Heart left ventricle (tissue), 16 donors: ENCODE measurements around the gene PLPP1. TPM values are rescaled to one million over a fixed set of nuclear protein-coding genes. Genes with fewer than 3 reads are reported as not detected.
A peak's percentile ranks its signal among the peaks of the same experiment; 100 is the strongest.

Source experiments
- ATAC-seq, 4 donors: fragments of 200-7000 bp; cut with Tn5 transposase; one replicate each; pipeline ENCODE4 v1.9.1; 2020 to 2022; ENCODE audit warnings: moderate library complexity in 4 of 4, mild to moderate bottlenecking in 3 of 4, moderate number of reproducible peaks in 1 of 4
- DNase-seq, 5 donors: peaks; one replicate each; pipeline ENCODE4 v3.0.0-alpha.2; 2020
- H3K27ac ChIP-seq, 12 donors: fragments of 200-600 bp; sonication (generic) in 4 of 12; one replicate each; pipeline versions ENCODE4 v1.5.0 to v1.8.0; 2016 to 2022; ENCODE audit warnings: mild to moderate bottlenecking in 2 of 12
- H3K27me3 ChIP-seq, 9 donors: fragments of 200-600 bp; sonication (generic) in 2 of 9; one replicate each; pipeline versions ENCODE4 v1.5.1 to v1.8.0; 2016 to 2022; ENCODE audit warnings: mild to moderate bottlenecking in 3 of 9
- H3K36me3 ChIP-seq, 9 donors: fragments of 200-600 bp; sonication (generic) in 2 of 9; one replicate each; pipeline versions ENCODE4 v1.5.0 to v1.8.0; 2018 to 2022; ENCODE audit warnings: mild to moderate bottlenecking in 2 of 9
- H3K4me1 ChIP-seq, 12 donors: fragments of 200-600 bp; sonication (generic) in 4 of 12; one replicate each; pipeline versions ENCODE4 v1.5.0 to v1.8.0; 2016 to 2022; ENCODE audit warnings: mild to moderate bottlenecking in 3 of 12
- H3K4me3 ChIP-seq, 12 donors: fragments of 200-600 bp; sonication (generic) in 4 of 12; one replicate each; pipeline versions ENCODE4 v1.5.0 to v1.8.0; 2017 to 2022; ENCODE audit warnings: mild to moderate bottlenecking in 9 of 12, moderate library complexity in 4 of 12
- H3K9me3 ChIP-seq, 12 donors: fragments of 200-600 bp; sonication (generic) in 4 of 12; one replicate each; pipeline versions ENCODE4 v1.5.0 to v1.8.0; 2016 to 2022; ENCODE audit warnings: mild to moderate bottlenecking in 1 of 12
- POLR2A ChIP-seq, 2 donors: fragments of 450-650 bp; IDR thresholded peaks; one replicate each; pipeline ENCODE4 v1.6.1; 2017; ENCODE audit warnings: antibody characterized with exemption in 2 of 2, mild to moderate bottlenecking in 2 of 2, moderate library complexity in 2 of 2
- WGBS, 4 donors: extraction: QIAGEN DNeasy Blood & Tissue Kit in 2 of 4; methylation state at CpG; one replicate each; pipeline versions ENCODE4 v1.1.5 to v1.1.7; 2013 to 2018; 5-methylcytosine and 5-hydroxymethylcytosine counted together
- intact Hi-C, 10 donors: fragments of 100-400 bp; cut with DNase I; formaldehyde crosslinking; loops; one replicate each; pipeline versions ENCODE4 v1.11.1 to v1.14.2; 2022
- polyA plus RNA-seq, 2 donors: library from polyadenylated mRNA; stranded (reverse); fragments of 200-250 nt; gene quantifications; one replicate each; pipeline ENCODE4 v1.2.3, GENCODE V29; 2013
- total RNA-seq, 9 donors: library from RNA; depleted of rRNA in 2 of 9; stranded (reverse); fragments of >200 nt in 2 of 9; fragmentation: NEBNext Ultra II Directional in 3 of 9; extraction: Animal tissue kit (Norgen Biotek cat#: 25700) in 3 of 9; gene quantifications; one replicate each; pipeline versions ENCODE4 v1.1.0 to v1.2.4, GENCODE V29; 2016 to 2023
- TF ChIP-seq, protein P1 (sequence below), 12 donors: fragments of 200-600 bp; sonication (generic) in 4 of 12; IDR thresholded peaks; one replicate each; pipeline versions ENCODE4 v1.5.0 to v1.8.0; 2018 to 2022; ENCODE audit warnings: antibody characterized with exemption in 12 of 12, mild to moderate bottlenecking in 5 of 12
- donor health status: ischemic (EF 13 %, LVEDD 7.1; RV severe dilation, severe dysfunction).
- donor health status: healthy with polysubstance abuse.
- donor health status: DM: no; HTN: yes; CAD: no.
- donor health status: DM: no; HTN: no; CAD: no.
- donor health status: ischemic (EF 25% LVEDD 6.9; RV normal size, moderate dysfunction).
- donor health status: ischemic (EF 25% LVEDD 5.7; RV mildly dilated, moderate dysfunction).
- donor health status: healthy.
- donor health status: DM: yes; HTN: yes; CAD: no.
- donor health status: ischemic (EF 35%, LVEDD 5.7; RV mildly dilated, moderate dysfunction).
- donor health status: nonischemic (EF 11% LVEDD 7.7; RV severe dilation, severe dysfunction).
- donor health status: DM: yes; HTN: yes; CAD: no.
- donor health status: PGD.
- donor health status: ischemic (EF 29% LVEDD 5.4; RV normal size, mild dysfunction).
- donor health status: nonischemic (EF 23%, LVEDD 6.1; RV moderate dilation, normal function).

PLPP1 gene
- total and polyA plus RNA-seq, 11 donors: 64.9 to 223 (median 81.5) TPM

DNA sequence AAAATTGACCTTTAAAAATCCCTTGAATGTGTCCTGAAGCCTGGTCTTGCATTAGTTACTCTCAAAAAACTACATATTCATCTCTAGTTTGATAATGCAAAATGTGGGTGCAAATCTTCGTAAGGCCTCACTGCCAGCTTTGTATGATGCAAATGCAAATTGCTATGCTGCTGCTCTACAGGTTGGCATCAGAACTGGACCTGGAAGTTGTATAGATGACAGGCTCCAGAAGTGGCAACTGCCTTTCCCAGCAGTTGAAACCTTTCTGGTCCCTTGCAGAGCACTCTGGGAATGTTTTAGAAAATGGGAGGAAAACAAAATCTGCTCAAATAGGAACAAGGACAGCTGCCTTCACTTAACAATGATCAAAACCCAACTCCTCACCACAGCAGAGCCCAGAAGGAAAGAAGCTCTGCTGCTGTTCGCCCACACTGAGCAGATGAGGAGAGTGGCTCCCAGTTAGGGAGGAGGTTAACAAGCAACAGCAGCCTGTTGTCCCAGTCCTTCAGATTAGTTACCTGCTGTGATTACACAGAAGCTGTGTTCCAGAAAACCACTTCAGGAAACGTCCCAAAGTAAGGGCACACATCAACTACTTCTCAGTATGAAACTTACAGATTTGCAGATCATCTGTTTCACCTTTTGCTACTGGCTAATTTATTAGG is 93.5 kb downstream of the PLPP1 start:
- Histone ChIP-seq H3K27ac (peak overlapping the region in 11 of 12 donors; percentile 47 to 89 (median 83)), H3K36me3 (peaks cover 0 to 25% (median 10%) of the 10 kb centered on the region in 9 donors), H3K9me3 (no peaks in the 10 kb centered on the region), H3K27me3 (no peaks in the 10 kb centered on the region), H3K4me1 (peaks cover 2 to 76% (median 50%) of the 10 kb centered on the region in 12 donors), H3K4me3 (no peak overlapping the region)
- ATAC-seq (peak in 3 of 4 donors; percentile 41 to 64 (median 51)), DNase-seq (no peak)
- intact Hi-C loops: loop anchor here in 1 of 10 donors (5.0 kb wide), 1 partner anchor 91 kb away; the partner anchor contains the start of gene PLPP1
- no peak for TF ChIP-seq POLR2A (IDR thresholded peaks at IDR 0.05)
- TF ChIP-seq, protein P1, sequence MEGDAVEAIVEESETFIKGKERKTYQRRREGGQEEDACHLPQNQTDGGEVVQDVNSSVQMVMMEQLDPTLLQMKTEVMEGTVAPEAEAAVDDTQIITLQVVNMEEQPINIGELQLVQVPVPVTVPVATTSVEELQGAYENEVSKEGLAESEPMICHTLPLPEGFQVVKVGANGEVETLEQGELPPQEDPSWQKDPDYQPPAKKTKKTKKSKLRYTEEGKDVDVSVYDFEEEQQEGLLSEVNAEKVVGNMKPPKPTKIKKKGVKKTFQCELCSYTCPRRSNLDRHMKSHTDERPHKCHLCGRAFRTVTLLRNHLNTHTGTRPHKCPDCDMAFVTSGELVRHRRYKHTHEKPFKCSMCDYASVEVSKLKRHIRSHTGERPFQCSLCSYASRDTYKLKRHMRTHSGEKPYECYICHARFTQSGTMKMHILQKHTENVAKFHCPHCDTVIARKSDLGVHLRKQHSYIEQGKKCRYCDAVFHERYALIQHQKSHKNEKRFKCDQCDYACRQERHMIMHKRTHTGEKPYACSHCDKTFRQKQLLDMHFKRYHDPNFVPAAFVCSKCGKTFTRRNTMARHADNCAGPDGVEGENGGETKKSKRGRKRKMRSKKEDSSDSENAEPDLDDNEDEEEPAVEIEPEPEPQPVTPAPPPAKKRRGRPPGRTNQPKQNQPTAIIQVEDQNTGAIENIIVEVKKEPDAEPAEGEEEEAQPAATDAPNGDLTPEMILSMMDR (IDR thresholded peaks at IDR 0.05): no peak
- WGBS, 4 donors: 53 to 59% (median 59%) methylated on average over 3 of the region's 3 CpGs

DNA sequence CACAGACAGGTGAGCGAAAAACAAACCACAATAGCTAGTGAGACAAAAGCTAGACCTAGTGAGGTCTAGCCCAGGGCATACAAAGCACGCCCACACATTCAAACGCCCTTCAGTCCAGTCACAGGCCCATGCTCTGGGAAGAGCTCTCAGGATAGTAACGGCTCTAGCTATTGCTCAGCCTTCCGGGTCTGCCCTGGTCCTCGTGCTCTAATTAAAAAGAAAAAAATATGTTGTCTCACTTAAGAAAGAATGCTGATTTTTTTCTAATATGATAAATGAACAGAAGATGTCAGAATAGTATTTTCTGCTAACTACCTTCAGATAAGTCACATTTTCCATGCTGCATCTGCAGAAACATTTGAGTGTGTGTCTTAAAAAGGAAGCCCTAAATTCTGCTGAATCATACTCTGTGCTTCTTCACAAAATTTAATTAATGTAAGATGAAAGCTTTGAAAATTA is 94.5 kb downstream of the PLPP1 start:
- intact Hi-C loops: loop anchor here in 1 of 10 donors (5.0 kb wide), 1 partner anchor 92 kb away; the partner anchor contains the start of gene PLPP1
- ATAC-seq (peak in 3 of 4 donors; percentile 56 to 67 (median 58)), DNase-seq (no peak)

DNA sequence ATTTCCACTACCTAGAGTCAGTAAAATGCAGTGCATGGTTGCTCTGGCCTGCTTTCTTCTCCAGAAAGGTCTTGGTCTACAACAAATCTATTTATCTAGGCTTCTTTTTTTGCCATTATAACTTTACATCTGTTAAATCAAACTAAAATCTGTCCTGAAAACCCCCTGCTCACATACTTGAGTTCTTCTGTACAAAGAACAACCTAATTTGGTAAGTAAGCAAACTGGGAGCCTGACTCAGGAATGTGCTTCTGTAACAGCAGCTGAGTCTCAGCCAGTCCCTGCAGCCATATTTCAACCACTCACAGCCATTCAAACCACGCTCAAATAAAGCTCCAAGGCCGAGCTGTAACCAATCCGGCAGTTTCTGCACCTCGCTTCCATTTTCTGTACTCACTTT is 95.8 kb downstream of the PLPP1 start:
- Histone ChIP-seq H3K9me3 (no peaks in the 10 kb centered on the region), H3K27ac (peak overlapping the region; percentile 45 to 89 (median 82)), H3K4me1 (peaks cover 2 to 65% (median 48%) of the 10 kb centered on the region in 12 donors), H3K27me3 (no peaks in the 10 kb centered on the region), H3K36me3 (peaks cover 0 to 31% (median 16%) of the 10 kb centered on the region in 9 donors), H3K4me3 (no peak overlapping the region)
- TF ChIP-seq POLR2A (IDR thresholded peaks at IDR 0.05): no peak
- TF ChIP-seq, protein P1 (IDR thresholded peaks at IDR 0.05): no peak
- ATAC-seq (peak in 3 of 4 donors; percentile 22 to 41 (median 28)), DNase-seq (no peak)
- intact Hi-C loops: loop anchor here in 4 of 10 donors (2.0 to 10.0 kb wide), 4 partner anchors 93 to 413 kb away; partner anchors contain the start of genes PLPP1 (in 4 of the 4) and IL31RA (in 1 of the 4)
- 78 to 91% (median 82%) methylated on average over 4 of the region's 4 CpGs for WGBS, 4 donors

More for the DNA sequence above, 94.5 kb downstream of the PLPP1 start:
- 42 to 56% (median 51%) methylated on average over 6 of the region's 6 CpGs for WGBS, 4 donors
- H3K36me3 ChIP-seq: peaks cover 0 to 28% (median 14%) of the 10 kb centered on the region in 9 donors
- peaks cover 2 to 67% (median 49%) of the 10 kb centered on the region in 12 donors for H3K4me1 ChIP-seq
- no peaks in the 10 kb centered on the region for H3K27me3 ChIP-seq
- no peak for TF ChIP-seq POLR2A (IDR thresholded peaks at IDR 0.05)
- TF ChIP-seq, protein P1 (IDR thresholded peaks at IDR 0.05): no peak
- H3K4me3 ChIP-seq: no peak overlapping the region
- no peaks in the 10 kb centered on the region for H3K9me3 ChIP-seq
- H3K27ac ChIP-seq: peak overlapping the region in 11 of 12 donors; percentile 47 to 89 (median 83)

DNA sequence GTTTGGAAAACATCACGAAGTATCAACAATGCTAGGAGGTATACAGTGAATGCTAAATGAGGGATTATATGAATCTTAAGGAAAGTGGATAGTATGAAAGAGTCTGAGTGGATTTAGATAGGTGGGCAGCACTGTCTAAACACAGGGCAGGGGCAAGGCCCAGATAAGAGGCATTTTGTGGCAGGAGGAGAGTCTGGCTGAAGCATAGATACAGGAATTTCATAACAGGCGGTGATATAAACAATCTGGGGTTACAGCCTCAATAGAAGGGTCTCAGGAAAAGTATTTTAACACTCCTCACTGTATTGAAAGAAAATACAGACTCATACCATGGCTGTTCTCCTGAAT is 96.9 kb downstream of the PLPP1 start:
- ATAC-seq: peak in 3 of 4 donors; percentile 3 to 13 (median 10)
- intact Hi-C loops: loop anchor here in 4 of 10 donors (2.0 to 10.0 kb wide), 4 partner anchors 94 to 414 kb away; partner anchors contain the start of genes PLPP1 (in 4 of the 4) and IL31RA (in 1 of the 4)
- no peak for DNase-seq
- peak overlapping the region; percentile 45 to 89 (median 82) for H3K27ac ChIP-seq
- no peaks in the 10 kb centered on the region for H3K9me3 ChIP-seq
- TF ChIP-seq POLR2A (IDR thresholded peaks at IDR 0.05): no peak
- TF ChIP-seq, protein P1 (IDR thresholded peaks at IDR 0.05): no peak
- no peak overlapping the region for H3K4me3 ChIP-seq
- no peaks in the 10 kb centered on the region for H3K27me3 ChIP-seq
- peaks cover 0 to 34% (median 20%) of the 10 kb centered on the region in 9 donors for H3K36me3 ChIP-seq
- H3K4me1 ChIP-seq: peaks cover 2 to 64% (median 47%) of the 10 kb centered on the region in 12 donors
- WGBS, 4 donors: 71 to 81% (median 76%) methylated on average over 2 of the region's 2 CpGs
